ENCODE data around the gene ZNF750.

Gene ZNF750

DNA sequence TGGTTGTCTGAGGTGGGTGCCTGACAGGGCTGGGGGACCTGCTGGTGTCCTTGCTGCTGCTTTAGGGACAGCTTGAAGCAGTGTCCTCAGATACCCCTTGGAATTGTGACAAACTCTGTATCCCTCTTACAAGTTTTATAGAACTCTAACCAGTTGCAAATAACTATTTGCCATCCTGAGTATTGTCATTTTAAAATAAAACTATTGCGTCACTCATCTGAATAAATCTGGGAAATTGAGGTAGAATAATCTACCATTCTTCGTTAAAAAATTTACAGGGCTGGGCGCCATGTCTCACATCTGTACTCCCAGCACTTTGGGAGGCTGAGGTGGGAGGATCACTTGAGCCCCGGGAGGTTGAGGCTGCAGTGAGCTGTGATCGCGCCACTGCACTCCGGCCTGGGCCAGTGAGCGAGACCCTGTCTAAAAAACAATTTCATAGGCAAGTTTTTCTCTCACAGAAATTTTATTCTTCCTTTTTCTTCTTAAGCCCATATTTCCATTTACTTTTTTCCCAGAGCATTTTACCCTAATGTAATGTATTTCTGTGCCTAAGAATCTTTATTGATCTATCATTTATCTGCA lies 14.2 kb downstream of the ZNF750 start:
- TF ChIP-seq, protein P1, sequence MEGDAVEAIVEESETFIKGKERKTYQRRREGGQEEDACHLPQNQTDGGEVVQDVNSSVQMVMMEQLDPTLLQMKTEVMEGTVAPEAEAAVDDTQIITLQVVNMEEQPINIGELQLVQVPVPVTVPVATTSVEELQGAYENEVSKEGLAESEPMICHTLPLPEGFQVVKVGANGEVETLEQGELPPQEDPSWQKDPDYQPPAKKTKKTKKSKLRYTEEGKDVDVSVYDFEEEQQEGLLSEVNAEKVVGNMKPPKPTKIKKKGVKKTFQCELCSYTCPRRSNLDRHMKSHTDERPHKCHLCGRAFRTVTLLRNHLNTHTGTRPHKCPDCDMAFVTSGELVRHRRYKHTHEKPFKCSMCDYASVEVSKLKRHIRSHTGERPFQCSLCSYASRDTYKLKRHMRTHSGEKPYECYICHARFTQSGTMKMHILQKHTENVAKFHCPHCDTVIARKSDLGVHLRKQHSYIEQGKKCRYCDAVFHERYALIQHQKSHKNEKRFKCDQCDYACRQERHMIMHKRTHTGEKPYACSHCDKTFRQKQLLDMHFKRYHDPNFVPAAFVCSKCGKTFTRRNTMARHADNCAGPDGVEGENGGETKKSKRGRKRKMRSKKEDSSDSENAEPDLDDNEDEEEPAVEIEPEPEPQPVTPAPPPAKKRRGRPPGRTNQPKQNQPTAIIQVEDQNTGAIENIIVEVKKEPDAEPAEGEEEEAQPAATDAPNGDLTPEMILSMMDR (IDR thresholded peaks at IDR 0.05; ENCODE audit: low read depth, low read length, missing control alignments): no peak
- Histone ChIP-seq H3K27me3 (replicated peaks) (no peaks in the 10 kb centered on the region), H3K36me3 (replicated peaks) (no peaks in the 10 kb centered on the region), H3K27ac (no peak overlapping the region), H3K4me3 (ENCODE audit: low read depth, low read length) (no peak overlapping the region)
- in situ Hi-C loops (cut with HindIII; ENCODE audit: low pct_ligation_motif_present, low sequenced_read_pairs): no loop called here
- no peak for DNase-seq

DNA sequence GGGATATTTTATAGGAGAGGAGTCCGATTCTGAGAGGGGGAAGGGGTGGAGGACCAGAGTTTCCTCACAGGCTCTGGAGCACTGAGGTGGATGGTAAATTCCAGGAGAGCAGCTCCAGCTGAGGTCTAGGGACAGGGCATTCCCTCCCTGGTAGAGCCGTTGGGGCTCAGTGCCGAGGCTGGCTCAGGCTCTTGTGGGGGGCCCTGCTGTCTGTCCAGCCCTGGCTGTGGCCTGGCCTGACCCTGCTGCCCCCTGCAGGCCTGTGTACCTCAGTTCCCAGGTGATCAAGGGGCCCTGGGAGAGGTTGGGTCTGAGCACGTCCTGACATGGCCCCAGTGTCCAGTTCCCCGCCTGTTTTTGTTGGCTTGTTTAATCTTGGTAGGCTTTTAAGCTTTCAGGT lies 16.8 kb downstream of the ZNF750 start:
- TF ChIP-seq, protein P1 (IDR thresholded peaks at IDR 0.05; ENCODE audit: low read depth, low read length, missing control alignments): peak; percentile 41
- Histone ChIP-seq H3K36me3 (replicated peaks) (no peaks in the 10 kb centered on the region), H3K27me3 (replicated peaks) (no peaks in the 10 kb centered on the region), H3K27ac (no peak overlapping the region), H3K4me3 (ENCODE audit: low read depth, low read length) (no peak overlapping the region)
- in situ Hi-C loops (cut with HindIII; ENCODE audit: low pct_ligation_motif_present, low sequenced_read_pairs): no loop called here
- no peak for DNase-seq

DNA sequence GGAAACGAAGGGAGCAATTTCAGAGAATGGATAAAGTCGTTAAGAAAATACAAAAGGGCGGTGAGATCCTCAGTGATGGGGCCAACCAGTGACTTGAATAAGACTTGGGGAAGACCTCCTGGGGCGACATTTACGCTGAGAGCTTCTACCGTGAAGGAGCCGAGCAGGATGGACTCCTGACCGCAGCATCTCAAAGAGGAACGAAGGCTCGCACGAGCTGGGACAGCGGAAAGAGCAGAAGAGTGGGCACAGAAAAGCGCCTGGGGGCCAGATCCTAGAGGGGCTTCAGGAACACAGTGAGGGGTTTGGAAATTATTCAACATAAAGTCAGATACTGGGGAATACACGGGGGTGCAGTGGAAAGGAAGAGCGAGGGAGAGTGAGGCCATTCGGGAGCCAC lies 17.5 kb downstream of the ZNF750 start:
- TF ChIP-seq, protein P1 (IDR thresholded peaks at IDR 0.05; ENCODE audit: low read depth, low read length, missing control alignments): no peak
- Histone ChIP-seq H3K36me3 (replicated peaks) (no peaks in the 10 kb centered on the region), H3K4me3 (ENCODE audit: low read depth, low read length) (no peak overlapping the region), H3K27me3 (replicated peaks) (no peaks in the 10 kb centered on the region), H3K27ac (no peak overlapping the region)
- DNase-seq: no peak
- in situ Hi-C loops (cut with HindIII; ENCODE audit: low pct_ligation_motif_present, low sequenced_read_pairs): no loop called here

DNA sequence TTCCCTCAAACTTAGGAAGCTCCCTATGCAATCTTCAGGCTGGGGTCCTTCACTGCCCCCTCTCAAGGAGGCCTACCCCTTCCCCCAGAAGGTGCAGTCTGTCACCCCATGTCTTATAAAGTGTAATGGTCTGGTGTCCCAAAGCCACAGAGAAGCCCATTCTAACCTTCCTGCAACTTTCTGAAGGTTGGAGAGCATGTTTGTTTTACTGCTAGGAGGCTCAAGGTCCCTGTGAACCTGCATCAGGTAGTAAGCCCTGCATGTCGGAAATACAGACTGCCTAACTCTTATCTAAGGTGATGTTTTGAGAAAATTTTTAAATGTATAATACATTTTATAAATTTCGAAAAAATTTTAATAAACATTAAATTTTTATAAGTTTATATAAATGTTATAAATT lies 18.3 kb downstream of the ZNF750 start:
- H3K27me3 ChIP-seq (replicated peaks): no peaks in the 10 kb centered on the region
- in situ Hi-C loops (cut with HindIII; ENCODE audit: low pct_ligation_motif_present, low sequenced_read_pairs): no loop called here

DNA sequence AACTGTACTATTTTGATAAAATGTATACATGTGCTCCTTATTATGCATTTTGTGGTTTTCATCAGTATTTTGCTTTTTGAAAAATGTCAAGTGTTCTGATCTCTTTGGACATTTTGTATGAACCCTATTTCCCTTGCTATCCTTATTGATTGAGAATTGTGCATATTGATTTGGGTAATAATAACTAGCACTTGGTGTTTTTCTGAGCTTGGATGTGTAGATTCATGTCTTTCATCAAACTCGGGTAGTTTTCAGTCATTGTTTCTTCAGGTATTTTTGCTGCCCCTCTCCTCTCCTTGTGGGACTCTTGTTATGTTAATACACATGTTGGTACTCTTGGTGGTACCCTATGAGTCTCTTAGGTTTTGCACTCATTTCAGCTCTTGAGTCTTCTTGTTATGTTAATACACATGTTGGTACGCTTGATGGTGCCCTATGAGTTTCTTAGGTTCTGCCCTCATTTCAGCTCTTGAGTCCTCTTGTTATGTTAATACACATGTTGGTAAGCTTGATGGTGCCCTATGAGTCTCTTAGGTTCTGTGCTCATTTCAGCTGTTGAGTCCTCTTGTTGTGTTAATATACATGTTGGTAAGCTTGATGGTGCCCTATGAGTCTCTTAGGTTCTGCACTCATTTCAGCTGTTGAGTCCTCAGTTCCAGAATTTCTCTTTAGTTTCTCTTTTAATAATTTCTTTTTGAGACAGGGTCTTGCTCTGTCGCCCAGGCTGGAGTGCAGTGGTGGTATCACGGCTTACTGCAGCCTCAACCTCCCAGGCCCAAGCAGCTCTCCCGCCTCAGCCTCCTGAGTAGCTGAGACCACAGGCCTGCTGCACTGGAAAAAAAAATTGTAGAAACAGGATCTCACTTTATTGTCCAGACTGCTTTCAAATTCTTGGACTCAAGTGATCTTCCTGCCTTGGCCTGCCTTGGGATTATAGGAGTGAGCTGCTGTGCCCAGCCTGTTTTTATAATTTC lies 19.3 kb downstream of the ZNF750 start:
- Histone ChIP-seq H3K4me3 (ENCODE audit: low read depth, low read length) (no peak overlapping the region), H3K36me3 (replicated peaks) (no peaks in the 10 kb centered on the region), H3K27ac (no peak overlapping the region), H3K27me3 (replicated peaks) (no peaks in the 10 kb centered on the region)
- in situ Hi-C loops (cut with HindIII; ENCODE audit: low pct_ligation_motif_present, low sequenced_read_pairs): no loop called here
- DNase-seq: no peak
- TF ChIP-seq, protein P1 (IDR thresholded peaks at IDR 0.05; ENCODE audit: low read depth, low read length, missing control alignments): no peak

More for the DNA sequence above, 18.3 kb downstream of the ZNF750 start:
- no peak for DNase-seq
- Histone ChIP-seq H3K4me3 (ENCODE audit: low read depth, low read length) (no peak overlapping the region), H3K27ac (no peak overlapping the region), H3K36me3 (replicated peaks) (no peaks in the 10 kb centered on the region)
- TF ChIP-seq, protein P1 (IDR thresholded peaks at IDR 0.05; ENCODE audit: low read depth, low read length, missing control alignments): no peak

Measured in brain microvascular endothelial cell (primary cell).